GM18505 (cell line): Measurements from ENCODE around the gene MEGF6.

ENCODE experiments used
- ATAC-seq: cut with Tn5 transposase; IDR thresholded peaks from one replicate; pipeline ENCODE4 v1.9.1; 2021; ENCODE audit not compliant: unreplicated experiment
- POLR2A ChIP-seq: IDR thresholded peaks from 4 replicates; pipeline ENCODE4 v1.6.1; 2011; ENCODE audit warnings: borderline replicate concordance; ENCODE audit not compliant: insufficient read depth, insufficient read length; ENCODE audit errors: extremely low read depth

Gene MEGF6

GRCh38 chr1:3533067-3534048, 78.0 kb downstream of the MEGF6 start:
- no peak for ATAC-seq
- TF ChIP-seq POLR2A, result no peak

- ATAC-seq, result no peak
- no peak for TF ChIP-seq POLR2A
Observed at GRCh38 chr1:3531928-3532327, 79.4 kb downstream of the MEGF6 start.

GRCh38 chr1:3530926-3531818, 80.1 kb downstream of the MEGF6 start:
- ATAC-seq, result no peak
- no peak for TF ChIP-seq POLR2A

GRCh38 chr1:3530086-3530925, 81.0 kb downstream of the MEGF6 start:
- ATAC-seq, result no peak
- no peak for TF ChIP-seq POLR2A

GRCh38 chr1:3529099-3529729, 82.1 kb downstream of the MEGF6 start:
- TF ChIP-seq POLR2A, result no peak
- ATAC-seq, result no peak

- no peak for TF ChIP-seq POLR2A
- ATAC-seq, result no peak
Observed at GRCh38 chr1:3527774-3528173, 83.5 kb downstream of the MEGF6 start.

GRCh38 chr1:3525551-3526482, 85.5 kb downstream of the MEGF6 start:
- TF ChIP-seq POLR2A, result no peak
- no peak for ATAC-seq

GRCh38 chr1:3524556-3525203, 86.6 kb downstream of the MEGF6 start:
- no peak for ATAC-seq
- TF ChIP-seq POLR2A, result no peak

GRCh38 chr1:3523980-3524379, 87.3 kb downstream of the MEGF6 start:
- no peak for ATAC-seq
- no peak for TF ChIP-seq POLR2A

- TF ChIP-seq POLR2A, result no peak
- no peak for ATAC-seq
Observed at GRCh38 chr1:3522564-3523265, 88.6 kb downstream of the MEGF6 start.

- no peak for ATAC-seq
Observed at GRCh38 chr1:3522112-3522511, 89.2 kb downstream of the MEGF6 start.

GRCh38 chr1:3521426-3521825, 89.9 kb downstream of the MEGF6 start:
- no peak for ATAC-seq
- TF ChIP-seq POLR2A, result no peak

More at GRCh38 chr1:3522112-3522511, 89.2 kb downstream of the MEGF6 start:
- no peak for TF ChIP-seq POLR2A
